Kidney (tissue), 14 donors: Measurements from ENCODE around the gene POLR2F. TPM values are rescaled to one million over a fixed set of nuclear protein-coding genes. Genes with fewer than 3 reads are reported as not detected.

ENCODE experiments used
- DNase-seq, 5 donors: peaks; one replicate each; pipeline ENCODE4 v3.0.0-alpha.2; 2013 to 2020
- FAIRE-seq: peaks from 2 replicates; lab custom pipeline; 2012; peaks lifted over from hg19 to GRCh38; lab: Jason Lieb, UNC
- H3K27ac ChIP-seq, 2 donors: one replicate each; pipeline ENCODE4 v1.7.0; 2013; ENCODE audit warnings: low read depth in 2 of 2, low read length in 2 of 2, inconsistent platforms in 1 of 2
- H3K27me3 ChIP-seq: one replicate; pipeline ENCODE4 v1.7.1; 2013; ENCODE audit warnings: low read length, inconsistent platforms; ENCODE audit not compliant: control insufficient read depth, insufficient read depth
- H3K36me3 ChIP-seq, 3 donors: one replicate each; pipeline versions ENCODE4 v1.7.0 to v1.7.1; 2013; ENCODE audit warnings: low read length in 3 of 3, control low read depth in 1 of 3, inconsistent platforms in 1 of 3; ENCODE audit not compliant: insufficient read depth in 3 of 3, control insufficient read depth in 2 of 3
- H3K4me1 ChIP-seq, 3 donors: one replicate each; pipeline versions ENCODE4 v1.7.0 to v1.7.1; 2013; ENCODE audit warnings: low read length in 3 of 3, inconsistent platforms in 1 of 3, low read depth in 1 of 3; ENCODE audit not compliant: control insufficient read depth in 2 of 3, insufficient read depth in 2 of 3
- H3K4me3 ChIP-seq, 3 donors: one replicate each; pipeline versions ENCODE4 v1.7.0 to v1.8.1; 2013; ENCODE audit warnings: low read length in 3 of 3, control low read depth in 1 of 3, inconsistent platforms in 1 of 3
- H3K9ac ChIP-seq, 3 donors: one replicate each; pipeline versions ENCODE4 v1.7.0 to v1.7.1; 2013; ENCODE audit warnings: low read length in 3 of 3, control low read depth in 1 of 3, inconsistent platforms in 1 of 3
- H3K9me3 ChIP-seq, 3 donors: one replicate each; pipeline versions ENCODE4 v1.7.0 to v1.7.1; 2013; ENCODE audit warnings: low read length in 3 of 3, control low read depth in 1 of 3, inconsistent platforms in 1 of 3; ENCODE audit not compliant: control insufficient read depth in 2 of 3, insufficient read depth in 1 of 3
- CTCF ChIP-seq: IDR thresholded peaks from 3 replicates; pipeline ENCODE4 v1.5.1; 2012; ENCODE audit warnings: mild to moderate bottlenecking, moderate library complexity, borderline replicate concordance; ENCODE audit not compliant: insufficient read depth; ENCODE audit errors: extremely low read depth
- intact Hi-C: fragments of 100-400 bp; cut with DNase I; formaldehyde crosslinking; loops from one replicate; pipeline ENCODE4 v1.11.1; 2022
- polyA plus RNA-seq: library from polyadenylated mRNA; stranded (reverse); fragments of 350-450 nt; fragmentation: Illumina TruSeq; extraction: RNeasy Lipid Tissue Mini Kit (QIAGEN cat#74804); gene quantifications from one replicate; pipeline ENCODE4 v1.2.3, GENCODE V29; 2014; ENCODE audit warnings: low read depth, low replicate concordance; ENCODE audit not compliant: insufficient read depth
- total RNA-seq: library from RNA; stranded (reverse); fragmentation: NEBNext Ultra II Directional; extraction: Animal tissue kit (Norgen Biotek cat#: 25700); gene quantifications from one replicate; pipeline ENCODE4 v1.2.1, GENCODE V29; 2021
- donor health status: control.
- donor health status: control.
- donor health status: control.
- donor health status: control.
- donor health status: control.
- donor health status: DM: yes; HTN: yes; CAD: no.
- donor health status: Normal renal cell carcinoma (clear cell type).

The POLR2F gene
- total and polyA plus RNA-seq, 2 donors from 2014 or later: 57.9 to 121 TPM

- Histone ChIP-seq H3K9me3 (no peaks in the 10 kb centered on the region), H3K4me1 (no peaks in the 10 kb centered on the region), H3K36me3 (peaks cover 3 to 9% (median 8%) of the 10 kb centered on the region in 3 donors), H3K9ac (no peak overlapping the region), H3K27ac (no peak overlapping the region), H3K4me3 (no peak overlapping the region), H3K27me3 (no peaks in the 10 kb centered on the region)
- FAIRE-seq (no peak), DNase-seq (no peak)
- intact Hi-C loops: no loop called here
- no peak for TF ChIP-seq CTCF
Observed at GRCh38 chr22:37926358-37926757, 27.1 kb upstream of the POLR2F start.

GRCh38 chr22:37926771-37927636 is 26.5 kb upstream of the POLR2F start:
- no peak for FAIRE-seq
- Histone ChIP-seq H3K36me3 (peaks cover 3 to 9% (median 8%) of the 10 kb centered on the region in 3 donors), H3K27ac (no peak overlapping the region)

GRCh38 chr22:37927637-37927936 is 25.9 kb upstream of the POLR2F start:
- no peak overlapping the region for H3K4me3 ChIP-seq
- peaks cover 3 to 9% (median 8%) of the 10 kb centered on the region in 3 donors for H3K36me3 ChIP-seq
- FAIRE-seq: no peak
- H3K27me3 ChIP-seq: no peaks in the 10 kb centered on the region
- H3K4me1 ChIP-seq: no peaks in the 10 kb centered on the region
- TF ChIP-seq CTCF: no peak
- DNase-seq: no peak
- no peaks in the 10 kb centered on the region for H3K9me3 ChIP-seq
- no peak overlapping the region for H3K9ac ChIP-seq
- H3K27ac ChIP-seq: no peak overlapping the region
- intact Hi-C loops: no loop called here

More at GRCh38 chr22:37926771-37927636, 26.5 kb upstream of the POLR2F start:
- no peak overlapping the region for H3K4me3 ChIP-seq
- H3K9ac ChIP-seq: no peak overlapping the region
- H3K4me1 ChIP-seq: no peaks in the 10 kb centered on the region
- intact Hi-C loops: no loop called here
- no peaks in the 10 kb centered on the region for H3K27me3 ChIP-seq
- TF ChIP-seq CTCF: no peak
- H3K9me3 ChIP-seq: no peaks in the 10 kb centered on the region
- peak in 1 of 5 donors; percentile 70 for DNase-seq

GRCh38 chr22:37929390-37929789 is 24.1 kb upstream of the POLR2F start:
- FAIRE-seq (no peak), DNase-seq (no peak)
- H3K27ac ChIP-seq: no peak overlapping the region
- intact Hi-C loops: no loop called here
- H3K4me3 ChIP-seq: no peak overlapping the region
- peaks cover 3 to 12% (median 8%) of the 10 kb centered on the region in 3 donors for H3K36me3 ChIP-seq
- H3K9ac ChIP-seq: no peak overlapping the region
- no peaks in the 10 kb centered on the region for H3K9me3 ChIP-seq
- peaks cover 0 to 12% (median 12%) of the 10 kb centered on the region in 3 donors for H3K4me1 ChIP-seq
- TF ChIP-seq CTCF: no peak
- H3K27me3 ChIP-seq: no peaks in the 10 kb centered on the region
